Measurements from ENCODE around the gene ADM2.

DNA sequence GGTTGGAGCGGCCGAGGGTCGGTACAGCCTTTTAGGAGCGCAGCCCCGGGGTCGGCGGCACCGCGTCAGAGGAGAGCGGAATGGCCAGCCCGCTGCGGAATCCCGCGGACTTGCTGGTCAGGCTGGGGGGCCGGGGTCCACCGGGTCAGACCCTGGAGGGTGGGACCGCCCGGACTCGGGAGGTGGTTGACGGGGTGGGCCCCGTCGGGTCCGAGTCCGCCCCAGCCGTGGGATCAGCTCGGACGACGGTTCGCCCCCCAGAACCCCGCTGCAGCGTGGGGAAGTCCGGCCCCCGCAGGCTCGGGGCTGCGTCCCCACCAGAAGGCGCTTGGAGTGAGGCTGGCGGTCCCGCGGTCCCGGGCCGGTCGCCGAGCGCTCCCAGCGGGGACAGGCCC, 301 bp upstream of the ADM2 start:
- TF ChIP-seq, protein P1, sequence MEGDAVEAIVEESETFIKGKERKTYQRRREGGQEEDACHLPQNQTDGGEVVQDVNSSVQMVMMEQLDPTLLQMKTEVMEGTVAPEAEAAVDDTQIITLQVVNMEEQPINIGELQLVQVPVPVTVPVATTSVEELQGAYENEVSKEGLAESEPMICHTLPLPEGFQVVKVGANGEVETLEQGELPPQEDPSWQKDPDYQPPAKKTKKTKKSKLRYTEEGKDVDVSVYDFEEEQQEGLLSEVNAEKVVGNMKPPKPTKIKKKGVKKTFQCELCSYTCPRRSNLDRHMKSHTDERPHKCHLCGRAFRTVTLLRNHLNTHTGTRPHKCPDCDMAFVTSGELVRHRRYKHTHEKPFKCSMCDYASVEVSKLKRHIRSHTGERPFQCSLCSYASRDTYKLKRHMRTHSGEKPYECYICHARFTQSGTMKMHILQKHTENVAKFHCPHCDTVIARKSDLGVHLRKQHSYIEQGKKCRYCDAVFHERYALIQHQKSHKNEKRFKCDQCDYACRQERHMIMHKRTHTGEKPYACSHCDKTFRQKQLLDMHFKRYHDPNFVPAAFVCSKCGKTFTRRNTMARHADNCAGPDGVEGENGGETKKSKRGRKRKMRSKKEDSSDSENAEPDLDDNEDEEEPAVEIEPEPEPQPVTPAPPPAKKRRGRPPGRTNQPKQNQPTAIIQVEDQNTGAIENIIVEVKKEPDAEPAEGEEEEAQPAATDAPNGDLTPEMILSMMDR (IDR thresholded peaks at IDR 0.05): no peak
- no peak for TF ChIP-seq POLR2A (IDR thresholded peaks at IDR 0.05)

Data from right lobe of liver (tissue), 4 donors.